ENCODE data around the gene UBE2E1.
"Not testable (repeated sequence)": the region's sequence is repeated elsewhere in the genome, so short reads cannot be mapped to it uniquely, and the experiment has no call there.

- TF ChIP-seq, protein P1, sequence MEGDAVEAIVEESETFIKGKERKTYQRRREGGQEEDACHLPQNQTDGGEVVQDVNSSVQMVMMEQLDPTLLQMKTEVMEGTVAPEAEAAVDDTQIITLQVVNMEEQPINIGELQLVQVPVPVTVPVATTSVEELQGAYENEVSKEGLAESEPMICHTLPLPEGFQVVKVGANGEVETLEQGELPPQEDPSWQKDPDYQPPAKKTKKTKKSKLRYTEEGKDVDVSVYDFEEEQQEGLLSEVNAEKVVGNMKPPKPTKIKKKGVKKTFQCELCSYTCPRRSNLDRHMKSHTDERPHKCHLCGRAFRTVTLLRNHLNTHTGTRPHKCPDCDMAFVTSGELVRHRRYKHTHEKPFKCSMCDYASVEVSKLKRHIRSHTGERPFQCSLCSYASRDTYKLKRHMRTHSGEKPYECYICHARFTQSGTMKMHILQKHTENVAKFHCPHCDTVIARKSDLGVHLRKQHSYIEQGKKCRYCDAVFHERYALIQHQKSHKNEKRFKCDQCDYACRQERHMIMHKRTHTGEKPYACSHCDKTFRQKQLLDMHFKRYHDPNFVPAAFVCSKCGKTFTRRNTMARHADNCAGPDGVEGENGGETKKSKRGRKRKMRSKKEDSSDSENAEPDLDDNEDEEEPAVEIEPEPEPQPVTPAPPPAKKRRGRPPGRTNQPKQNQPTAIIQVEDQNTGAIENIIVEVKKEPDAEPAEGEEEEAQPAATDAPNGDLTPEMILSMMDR (IDR thresholded peaks at IDR 0.05; ENCODE audit: low read depth, low read length) = not testable (repeated sequence)
- not testable (repeated sequence) for TF ChIP-seq MAX (IDR thresholded peaks at IDR 0.05; ENCODE audit: low read depth, low read length)
These were observed 106.6 kb downstream of the UBE2E1 start for GRCh38 chr3:23912335-23912734.

Data from NB4 (cell line).